Endothelial cell of umbilical vein (primary cell): ENCODE results near the gene TEX29. TPM values are rescaled to one million over a fixed set of nuclear protein-coding genes. Genes with fewer than 3 reads are reported as not detected.

ENCODE experiments used
- BruUV-seq: library from RNA; stranded (reverse); fragments of 400-500 nt; replicated peaks from 2 replicates; lab custom pipeline; 2021; lab: Mats Ljungman, UMichigan
- CTCF ChIA-PET: fragments of 300-600, 350-600 bp; sonication (Branson Sonifier 250); formaldehyde crosslinking; loops from one replicate; lab custom pipeline; 2021; ENCODE audit warnings: antibody characterized with exemption, inconsistent platforms; lab: Charles Lee
- POLR2A ChIA-PET: fragments of 300-600, 350-600 bp; sonication (Branson Sonifier 250); formaldehyde crosslinking; loops from one replicate; lab custom pipeline; 2021; ENCODE audit warnings: antibody characterized with exemption, inconsistent platforms; lab: Charles Lee
- DNase-seq: peaks from one replicate; pipeline ENCODE4 v3.0.0-alpha.2; 2011; ENCODE audit warnings: low read depth, low spot score
- FAIRE-seq: peaks from 2 replicates; lab custom pipeline; 2011; peaks lifted over from hg19 to GRCh38; lab: Jason Lieb, UNC
- H2AFZ ChIP-seq: 2 replicates; pipeline ENCODE4 v1.6.0; 2012; ENCODE audit warnings: low read depth, low read length, control low read depth, inconsistent platforms
- H3K27ac ChIP-seq: 2 replicates; pipeline ENCODE4 v1.5.1; 2011; ENCODE audit warnings: low read depth, mild to moderate bottlenecking, control low read depth, low read length, moderate library complexity; ENCODE audit not compliant: insufficient read depth
- H3K27me3 ChIP-seq, 2 experiments: 2 replicates each; pipeline versions ENCODE4 v1.6.0 to v1.6.1; 2011; ENCODE audit warnings: low read length in 2 of 2, mixed read lengths in 1 of 2; ENCODE audit not compliant: control insufficient read depth in 2 of 2, insufficient read depth in 2 of 2
- H3K36me3 ChIP-seq, 2 experiments: 2 replicates in 1 of 2; 3 replicates in 1 of 2; pipeline ENCODE4 v1.5.1; 2011; ENCODE audit warnings: low read length in 2 of 2, mild to moderate bottlenecking in 1 of 2, moderate library complexity in 1 of 2; ENCODE audit not compliant: control insufficient read depth in 2 of 2, insufficient read depth in 2 of 2; ENCODE audit errors: extremely low read depth in 1 of 2
- H3K4me1 ChIP-seq: 3 replicates; pipeline ENCODE4 v1.5.1; 2011; ENCODE audit warnings: mild to moderate bottlenecking, low read length; ENCODE audit not compliant: control insufficient read depth, insufficient read depth; ENCODE audit errors: extremely low read depth
- H3K4me2 ChIP-seq: 2 replicates; pipeline ENCODE4 v1.6.1; 2011; ENCODE audit warnings: low read length, control low read depth, mixed read lengths; ENCODE audit not compliant: insufficient read depth
- H3K4me3 ChIP-seq, 3 experiments: fragments of 200-600 bp in 1 of 3; sonication (generic), shearing (Covaris generic) in 1 of 3; replicated peaks in 1 of 3; 2 replicates each; pipeline ENCODE4 v1.5.1; 2011 to 2016; ENCODE audit warnings: control low read depth in 3 of 3, low read length in 3 of 3, mild to moderate bottlenecking in 2 of 3, inconsistent platforms in 1 of 3, low read depth in 1 of 3, moderate library complexity in 1 of 3; ENCODE audit not compliant: insufficient read depth in 1 of 3
- H3K79me2 ChIP-seq: 2 replicates; pipeline ENCODE4 v1.6.0; 2012; ENCODE audit warnings: low read length, inconsistent platforms; ENCODE audit not compliant: control insufficient read depth, insufficient read depth
- H3K9ac ChIP-seq: replicated peaks from 2 replicates; pipeline ENCODE3; 2011; ENCODE audit warnings: low read length, control low read depth; ENCODE audit not compliant: insufficient read depth; ENCODE audit errors: extremely low read depth
- H3K9me1 ChIP-seq: replicated peaks from 3 replicates; pipeline ENCODE4 v1.6.0; 2011; ENCODE audit warnings: mild to moderate bottlenecking, low read length; ENCODE audit not compliant: control insufficient read depth, insufficient read depth; ENCODE audit errors: extremely low read depth
- H3K9me3 ChIP-seq: replicated peaks from 2 replicates; pipeline ENCODE4 v1.5.1; 2012; ENCODE audit warnings: low read length, inconsistent platforms; ENCODE audit not compliant: control insufficient read depth, insufficient read depth
- H4K20me1 ChIP-seq: replicated peaks from 2 replicates; pipeline ENCODE3; 2011; ENCODE audit warnings: mild to moderate bottlenecking, low read length; ENCODE audit not compliant: control insufficient read depth, insufficient read depth; ENCODE audit errors: extremely low read depth
- CTCF ChIP-seq, 2 donors: IDR thresholded peaks; 1 replicate in 1 of 2; 2 replicates in 1 of 2; pipeline ENCODE4 v1.5.1; 2011; ENCODE audit warnings: low read length in 2 of 2, mild to moderate bottlenecking in 2 of 2, moderate library complexity in 2 of 2, control low read depth in 1 of 2, inconsistent platforms in 1 of 2, low read depth in 1 of 2; ENCODE audit not compliant: insufficient read depth in 1 of 2; ENCODE audit errors: extremely low read depth in 1 of 2
- EZH2 ChIP-seq: IDR thresholded peaks from 2 replicates; pipeline ENCODE4 v1.6.1; 2012; ENCODE audit warnings: borderline replicate concordance, low read depth, mild to moderate bottlenecking, moderate library complexity, low read length, inconsistent platforms; ENCODE audit not compliant: severe bottlenecking
- FOS ChIP-seq: IDR thresholded peaks from 2 replicates; pipeline ENCODE4 v1.6.1; 2011; ENCODE audit warnings: mild to moderate bottlenecking, low read length, moderate library complexity, borderline replicate concordance; ENCODE audit not compliant: insufficient read depth
- GATA2 ChIP-seq: IDR thresholded peaks from 2 replicates; pipeline ENCODE4 v1.7.0; 2011; ENCODE audit warnings: low read depth, mild to moderate bottlenecking, moderate library complexity, mixed read lengths, low read length; ENCODE audit not compliant: insufficient read length, insufficient read depth
- JUN ChIP-seq: IDR thresholded peaks from 2 replicates; pipeline ENCODE4 v1.6.1; 2011; ENCODE audit warnings: borderline replicate concordance, low read depth; ENCODE audit not compliant: insufficient read length, insufficient read depth
- MAX ChIP-seq: IDR thresholded peaks from 2 replicates; pipeline ENCODE4 v1.6.1; 2011; ENCODE audit not compliant: insufficient read depth, insufficient read length
- MYC ChIP-seq: IDR thresholded peaks from one replicate; pipeline ENCODE4 v1.6.1; 2011; ENCODE audit warnings: mild to moderate bottlenecking, low read depth, low read length
- POLR2A ChIP-seq: IDR thresholded peaks from 2 replicates; pipeline ENCODE4 v1.6.1; 2012; ENCODE audit warnings: low read depth, mild to moderate bottlenecking, control low read depth, low read length
- POLR2AphosphoS5 ChIP-seq: IDR thresholded peaks from 2 replicates; pipeline ENCODE4 v1.6.1; 2012; ENCODE audit warnings: low read depth, mild to moderate bottlenecking, control low read depth, low read length, moderate library complexity; ENCODE audit not compliant: insufficient read depth
- dilution Hi-C: fragments of 300-500 bp; cut with MboI; formaldehyde crosslinking; loops from one replicate; pipeline ENCODE4 v1.15.0; 2019; ENCODE audit warnings: low sequenced_read_pairs; ENCODE audit not compliant: extremely low pct_ligation_motif_present
- intact Hi-C: fragments of 100-400 bp; cut with micrococcal nuclease; formaldehyde crosslinking; loops from one replicate; pipeline ENCODE4 v1.10.0; 2022
- polyA plus RNA-seq, 4 experiments: library from polyadenylated mRNA; depleted of rRNA in 3 of 4; stranded (reverse) in 3 of 4; unstranded in 1 of 4; fragments of >200 nt; gene quantifications; 2 replicates each; pipeline versions ENCODE4 v1.2.1 to v1.2.3, GENCODE V29; 2011 to 2012; ENCODE audit warnings: missing spikeins in 1 of 4
- total RNA-seq: library from RNA; stranded (reverse); gene quantifications from 2 replicates; pipeline ENCODE4 v1.2.3, GENCODE V29; 2021

TEX29 gene
- total and polyA plus RNA-seq, 2 donors (not counting 3 experiments of a cell fraction or from before 2014, with no cell fraction given): 0.44 TPM; not detected in 1

- CTCF ChIA-PET: no interaction called here
- intact Hi-C loops (no loop called here), dilution Hi-C loops (no loop called here)
- POLR2A ChIA-PET: no interaction called here
- Histone ChIP-seq H3K4me2 (no peak overlapping the region), H3K4me1 (no peaks in the 10 kb centered on the region), H3K79me2 (no peaks in the 10 kb centered on the region), H2AFZ (no peak overlapping the region), H3K9ac (no peak overlapping the region), H4K20me1 (no peaks in the 10 kb centered on the region), H3K36me3 (no peaks in the 10 kb centered on the region), H3K27ac (no peak overlapping the region), H3K9me1 (no peaks in the 10 kb centered on the region), H3K9me3 (no peaks in the 10 kb centered on the region), H3K4me3 (no peak overlapping the region), H3K27me3 (no peaks in the 10 kb centered on the region)
- DNase-seq (no peak), FAIRE-seq (no peak)
- no TSS peak for BruUV-seq
- TF ChIP-seq JUN: no peak
These were observed 9.2 kb downstream of the TEX29 start for GRCh38 chr13:111329641-111330040.

- FAIRE-seq (no peak), DNase-seq (no peak)
- H4K20me1 ChIP-seq: no peaks in the 10 kb centered on the region
- H3K4me1 ChIP-seq: no peaks in the 10 kb centered on the region
- no peaks in the 10 kb centered on the region for H3K36me3 ChIP-seq
- H3K27me3 ChIP-seq: no peaks in the 10 kb centered on the region
- no TSS peak for BruUV-seq
- no peaks in the 10 kb centered on the region for H3K9me3 ChIP-seq
- no peak overlapping the region for H2AFZ ChIP-seq
- ChIA-PET POLR2A (no interaction called here), CTCF (no interaction called here)
- H3K9me1 ChIP-seq: no peaks in the 10 kb centered on the region
- intact Hi-C loops: no loop called here
- H3K9ac ChIP-seq: no peak overlapping the region
- no peak overlapping the region for H3K4me3 ChIP-seq
- H3K79me2 ChIP-seq: no peaks in the 10 kb centered on the region
- no peak overlapping the region for H3K4me2 ChIP-seq
- no peak overlapping the region for H3K27ac ChIP-seq
- TF ChIP-seq CTCF (IDR thresholded peaks at IDR 0.05; ENCODE audit: extremely low read depth in 1 of 2, insufficient read depth in 1 of 2, low read depth in 1 of 2, low read length in 2 of 2) (no peak), FOS (no peak), JUN (no peak), MYC (no peak), POLR2AphosphoS5 (no peak), GATA2 (no peak), POLR2A (no peak), MAX (no peak), EZH2 (no peak)
- dilution Hi-C loops: no loop called here
These were observed 9.7 kb downstream of the TEX29 start for GRCh38 chr13:111330066-111330610.
